Retinal pigment epithelial cell (primary cell): Measurements from ENCODE around the gene SALL1.

Experiments
- DNase-seq: peaks from one replicate; pipeline ENCODE4 v3.0.0-alpha.2; 2010; ENCODE audit warnings: low read depth
- H3K4me3 ChIP-seq: 2 replicates; pipeline ENCODE4 v1.5.1; 2011; ENCODE audit warnings: mild to moderate bottlenecking, low read length, control low read depth, moderate library complexity
- TF ChIP-seq, protein P1 (sequence below): conservative IDR thresholded peaks from 2 replicates; pipeline ENCODE4 v1.5.1; 2011; ENCODE audit warnings: low read depth, low read length, control low read depth, inconsistent platforms

SALL1 gene

DNA sequence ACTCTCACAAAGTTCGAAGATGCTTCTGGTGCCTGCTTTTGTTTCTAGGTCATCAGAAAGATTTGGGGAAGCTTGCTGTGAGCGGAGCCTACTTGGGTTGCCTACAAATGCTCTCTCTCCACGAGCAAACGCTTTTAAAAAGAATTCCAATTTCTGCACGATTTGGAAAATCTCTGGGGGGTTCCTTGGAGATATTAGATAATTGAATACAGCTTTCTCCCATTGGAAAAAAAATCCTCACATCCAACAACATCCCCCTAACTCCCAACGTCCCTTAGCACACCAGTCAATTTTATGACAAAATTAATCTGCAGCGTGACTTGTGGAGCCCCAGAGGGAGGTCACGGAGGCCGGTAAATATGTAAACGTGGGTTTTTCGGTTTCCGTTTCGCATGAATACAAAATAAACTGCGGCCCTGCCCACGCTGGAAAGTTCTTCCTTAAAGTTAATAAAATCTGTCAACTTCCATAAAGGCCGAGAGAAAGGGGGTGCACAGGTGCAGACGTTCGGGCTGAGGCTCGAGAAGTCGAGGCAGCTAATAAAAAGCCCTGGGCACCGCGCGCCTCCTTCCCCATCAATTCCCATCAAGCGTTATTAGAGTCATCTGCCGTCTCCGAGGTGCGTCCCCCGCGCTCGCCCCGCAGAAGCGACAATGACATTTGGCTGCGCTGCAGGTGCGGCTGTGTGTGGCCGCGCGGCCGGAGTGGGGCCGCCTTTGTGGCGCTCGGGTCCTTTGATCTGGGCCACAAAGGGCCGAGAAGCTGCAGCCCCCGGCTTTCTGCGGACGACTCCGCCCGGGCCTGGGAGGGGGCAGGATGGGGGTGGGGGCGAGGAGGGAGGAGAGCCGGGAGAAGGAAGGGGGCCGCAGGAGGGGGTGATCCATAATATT, 37.6 kb downstream of the SALL1 start:
- H3K4me3 ChIP-seq: no peak overlapping the region
- TF ChIP-seq, protein P1, sequence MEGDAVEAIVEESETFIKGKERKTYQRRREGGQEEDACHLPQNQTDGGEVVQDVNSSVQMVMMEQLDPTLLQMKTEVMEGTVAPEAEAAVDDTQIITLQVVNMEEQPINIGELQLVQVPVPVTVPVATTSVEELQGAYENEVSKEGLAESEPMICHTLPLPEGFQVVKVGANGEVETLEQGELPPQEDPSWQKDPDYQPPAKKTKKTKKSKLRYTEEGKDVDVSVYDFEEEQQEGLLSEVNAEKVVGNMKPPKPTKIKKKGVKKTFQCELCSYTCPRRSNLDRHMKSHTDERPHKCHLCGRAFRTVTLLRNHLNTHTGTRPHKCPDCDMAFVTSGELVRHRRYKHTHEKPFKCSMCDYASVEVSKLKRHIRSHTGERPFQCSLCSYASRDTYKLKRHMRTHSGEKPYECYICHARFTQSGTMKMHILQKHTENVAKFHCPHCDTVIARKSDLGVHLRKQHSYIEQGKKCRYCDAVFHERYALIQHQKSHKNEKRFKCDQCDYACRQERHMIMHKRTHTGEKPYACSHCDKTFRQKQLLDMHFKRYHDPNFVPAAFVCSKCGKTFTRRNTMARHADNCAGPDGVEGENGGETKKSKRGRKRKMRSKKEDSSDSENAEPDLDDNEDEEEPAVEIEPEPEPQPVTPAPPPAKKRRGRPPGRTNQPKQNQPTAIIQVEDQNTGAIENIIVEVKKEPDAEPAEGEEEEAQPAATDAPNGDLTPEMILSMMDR: no peak
- DNase-seq: no peak

DNA sequence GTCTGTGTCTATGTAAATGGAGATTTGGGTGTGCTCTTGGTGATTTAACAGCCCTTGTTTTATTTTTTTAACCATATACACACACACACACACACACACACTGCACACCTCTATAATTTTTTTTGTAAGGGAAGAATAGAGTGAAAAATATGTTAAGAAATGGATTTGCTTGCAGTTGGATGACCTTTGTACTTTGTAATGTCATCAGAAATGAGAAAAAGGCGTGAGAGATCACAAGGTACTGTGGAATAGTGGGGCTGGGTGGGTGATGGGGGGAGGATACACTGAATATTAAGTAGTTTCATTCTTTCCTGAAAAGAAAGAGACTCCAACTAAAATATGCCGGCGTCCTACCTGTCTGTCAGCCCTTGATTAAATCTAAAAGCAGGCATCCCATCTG, 38.7 kb downstream of the SALL1 start:
- TF ChIP-seq, protein P1: no peak
- DNase-seq: no peak
- no peak overlapping the region for H3K4me3 ChIP-seq

DNA sequence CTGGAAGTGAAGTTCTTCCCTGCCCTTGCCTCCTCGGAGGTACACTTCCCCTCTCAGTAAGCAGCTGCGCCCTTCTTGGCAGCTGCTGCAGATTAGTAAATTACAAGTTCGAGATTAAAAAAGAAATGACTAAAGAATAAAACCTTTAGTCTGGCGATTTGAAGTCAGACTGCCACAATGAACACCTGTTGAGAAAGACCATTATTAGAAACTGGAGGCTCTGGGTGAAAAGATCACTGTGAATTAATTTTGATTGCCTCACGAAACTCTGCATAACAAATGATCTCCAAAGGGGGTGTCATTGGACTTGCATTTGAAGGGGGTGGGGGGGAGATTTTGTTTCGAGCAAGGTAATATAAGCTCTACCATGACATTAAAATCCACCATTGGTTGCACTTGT, 39.3 kb downstream of the SALL1 start:
- TF ChIP-seq, protein P1: no peak
- no peak for DNase-seq
- H3K4me3 ChIP-seq: no peak overlapping the region

DNA sequence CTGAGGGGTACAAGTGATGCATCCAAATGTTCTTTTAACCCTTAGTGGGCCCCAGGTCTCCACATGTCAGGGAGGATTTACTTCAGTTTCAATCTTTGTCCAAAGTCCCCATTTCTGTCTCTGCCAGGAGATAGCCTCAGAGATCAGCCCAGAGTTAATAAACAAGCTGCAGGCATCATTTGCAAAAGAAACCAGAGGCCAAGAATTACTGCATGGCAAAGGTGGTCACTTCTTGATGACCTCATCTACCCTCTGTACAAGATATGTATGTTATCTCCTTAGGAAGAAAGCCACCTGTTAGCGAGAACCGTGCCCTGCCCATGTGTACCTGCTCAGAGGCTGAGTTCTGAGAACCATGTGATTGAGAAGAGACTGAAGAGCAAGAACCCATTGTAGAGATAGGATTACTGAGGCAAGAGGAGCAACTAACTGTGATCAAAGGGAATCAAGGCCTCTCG, 40.3 kb downstream of the SALL1 start:
- DNase-seq: no peak
- TF ChIP-seq, protein P1: no peak
- H3K4me3 ChIP-seq: no peak overlapping the region

DNA sequence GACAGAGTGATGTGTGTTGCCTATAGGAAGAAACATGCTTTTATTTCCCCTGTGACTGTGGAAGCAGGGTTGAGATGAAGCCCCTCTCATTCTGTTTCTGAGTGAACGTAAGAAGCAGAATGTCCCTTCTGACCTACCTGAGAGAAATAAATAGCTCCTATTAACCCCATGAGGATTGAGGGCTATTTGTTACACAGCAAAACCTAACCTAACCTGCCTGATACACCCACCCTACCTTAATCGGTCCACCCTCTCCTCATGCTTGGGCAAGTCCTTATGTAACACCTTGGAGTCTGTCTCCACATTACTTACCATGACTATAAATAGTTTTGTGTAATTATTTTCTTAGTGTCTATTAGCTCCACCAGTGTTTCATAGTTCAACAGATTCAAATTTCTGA, 41.9 kb downstream of the SALL1 start:
- TF ChIP-seq, protein P1: no peak
- H3K4me3 ChIP-seq: no peak overlapping the region
- no peak for DNase-seq

DNA sequence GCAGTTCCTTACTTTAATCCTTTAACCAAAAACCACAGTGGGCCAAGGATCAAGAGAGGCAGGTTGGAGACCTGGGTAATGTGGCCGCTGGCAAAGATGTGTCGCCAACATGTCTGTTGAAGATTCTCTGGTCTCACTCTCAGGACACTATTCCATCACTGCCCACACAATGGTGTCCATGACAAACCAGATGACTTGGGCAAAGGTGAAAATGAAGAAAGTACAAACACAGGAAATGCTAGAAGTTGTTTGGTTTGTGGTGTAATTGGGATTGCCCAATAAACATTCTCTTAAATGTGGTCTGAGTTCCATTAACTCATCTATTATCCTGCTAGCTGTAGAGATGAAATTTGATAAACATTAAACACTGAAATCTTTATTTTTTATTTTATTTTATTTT, 43.3 kb downstream of the SALL1 start:
- TF ChIP-seq, protein P1: no peak
- no peak for DNase-seq
- no peak overlapping the region for H3K4me3 ChIP-seq

DNA sequence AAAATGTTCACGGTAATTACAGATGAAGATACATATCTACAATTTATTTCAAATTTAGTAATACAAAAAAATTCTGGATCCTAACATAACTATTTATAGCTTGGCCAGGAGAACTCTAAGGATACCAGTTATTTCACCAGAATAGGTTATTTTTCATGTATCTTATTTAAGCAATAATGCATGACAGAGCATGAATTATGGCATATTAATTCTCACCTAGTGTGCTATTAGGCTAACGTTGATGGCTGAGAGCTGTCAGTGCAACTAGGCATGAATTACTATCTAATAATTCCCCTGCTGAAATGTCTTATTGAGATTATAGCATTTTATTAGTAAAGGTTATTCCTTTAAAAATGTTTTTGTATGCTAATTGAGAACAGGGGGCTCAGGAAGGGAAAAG, 44.5 kb downstream of the SALL1 start:
- TF ChIP-seq, protein P1: no peak
- H3K4me3 ChIP-seq: no peak overlapping the region
- DNase-seq: no peak
